Measurements from ENCODE around the gene FAM200B. TPM values are rescaled to one million over a fixed set of nuclear protein-coding genes. Genes with fewer than 3 reads are reported as not detected.

Gene FAM200B
- total RNA-seq, 1 donor from 2014 or later = 34.9 TPM

DNA sequence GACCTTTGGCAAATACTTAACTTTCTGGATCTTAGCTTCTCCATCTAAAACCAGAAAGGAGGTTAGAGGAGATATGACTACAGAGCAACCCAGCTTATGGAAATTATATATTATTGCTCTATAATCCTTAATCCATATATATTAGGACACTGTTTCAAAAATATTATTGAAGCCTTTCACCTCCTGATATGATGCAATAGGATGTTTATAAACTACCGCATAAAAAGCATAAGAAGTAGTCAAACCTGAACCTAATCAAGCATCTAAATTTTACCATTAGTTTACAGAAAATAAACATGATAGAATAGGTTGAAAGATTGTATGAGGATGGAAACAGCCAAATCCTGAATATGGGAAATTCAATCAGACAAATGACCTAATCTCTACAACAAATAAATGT is 5.6 kb upstream of the FAM200B start:
- no peak overlapping the region for H3K4me3 ChIP-seq
- H3K27ac ChIP-seq = no peak overlapping the region
- TF ChIP-seq, protein P1, sequence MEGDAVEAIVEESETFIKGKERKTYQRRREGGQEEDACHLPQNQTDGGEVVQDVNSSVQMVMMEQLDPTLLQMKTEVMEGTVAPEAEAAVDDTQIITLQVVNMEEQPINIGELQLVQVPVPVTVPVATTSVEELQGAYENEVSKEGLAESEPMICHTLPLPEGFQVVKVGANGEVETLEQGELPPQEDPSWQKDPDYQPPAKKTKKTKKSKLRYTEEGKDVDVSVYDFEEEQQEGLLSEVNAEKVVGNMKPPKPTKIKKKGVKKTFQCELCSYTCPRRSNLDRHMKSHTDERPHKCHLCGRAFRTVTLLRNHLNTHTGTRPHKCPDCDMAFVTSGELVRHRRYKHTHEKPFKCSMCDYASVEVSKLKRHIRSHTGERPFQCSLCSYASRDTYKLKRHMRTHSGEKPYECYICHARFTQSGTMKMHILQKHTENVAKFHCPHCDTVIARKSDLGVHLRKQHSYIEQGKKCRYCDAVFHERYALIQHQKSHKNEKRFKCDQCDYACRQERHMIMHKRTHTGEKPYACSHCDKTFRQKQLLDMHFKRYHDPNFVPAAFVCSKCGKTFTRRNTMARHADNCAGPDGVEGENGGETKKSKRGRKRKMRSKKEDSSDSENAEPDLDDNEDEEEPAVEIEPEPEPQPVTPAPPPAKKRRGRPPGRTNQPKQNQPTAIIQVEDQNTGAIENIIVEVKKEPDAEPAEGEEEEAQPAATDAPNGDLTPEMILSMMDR (IDR thresholded peaks at IDR 0.05) = no peak
- intact Hi-C loops (cut with DNase I) = no loop called here
- H3K4me1 ChIP-seq = peaks cover under 1% of the 10 kb centered on the region in 2 donors
- no peaks in the 10 kb centered on the region for H3K36me3 ChIP-seq
- DNase-seq (ENCODE audit: low spot score in 2 of 2) = no peak
- H3K9me3 ChIP-seq = no peaks in the 10 kb centered on the region
- no peaks in the 10 kb centered on the region for H3K27me3 ChIP-seq

DNA sequence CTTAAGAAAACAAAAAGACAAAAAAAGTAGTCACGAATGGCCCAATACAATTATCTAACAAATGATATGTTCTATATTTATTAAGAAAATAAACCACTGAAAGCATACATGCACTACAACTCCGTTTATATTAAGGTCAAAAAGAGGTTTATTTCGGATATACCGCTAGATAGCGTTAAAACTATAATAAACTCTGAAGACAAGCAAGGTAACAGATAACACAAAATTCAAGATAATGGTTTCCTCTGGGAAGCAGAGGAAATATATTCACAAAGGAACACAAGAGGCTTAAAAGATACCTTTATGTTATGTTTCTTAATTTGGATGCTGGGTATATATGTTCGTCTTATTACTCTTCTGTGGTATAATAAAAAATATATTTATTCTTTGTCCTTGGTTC is 4.7 kb upstream of the FAM200B start:
- H3K36me3 ChIP-seq = no peaks in the 10 kb centered on the region
- intact Hi-C loops (cut with DNase I) = no loop called here
- no peaks in the 10 kb centered on the region for H3K27me3 ChIP-seq
- no peak overlapping the region for H3K4me3 ChIP-seq
- H3K4me1 ChIP-seq = peaks cover 2 to 4% of the 10 kb centered on the region in 2 donors
- no peaks in the 10 kb centered on the region for H3K9me3 ChIP-seq
- TF ChIP-seq, protein P1 (IDR thresholded peaks at IDR 0.05) = no peak
- DNase-seq (ENCODE audit: low spot score in 2 of 2) = no peak
- H3K27ac ChIP-seq = no peak overlapping the region

DNA sequence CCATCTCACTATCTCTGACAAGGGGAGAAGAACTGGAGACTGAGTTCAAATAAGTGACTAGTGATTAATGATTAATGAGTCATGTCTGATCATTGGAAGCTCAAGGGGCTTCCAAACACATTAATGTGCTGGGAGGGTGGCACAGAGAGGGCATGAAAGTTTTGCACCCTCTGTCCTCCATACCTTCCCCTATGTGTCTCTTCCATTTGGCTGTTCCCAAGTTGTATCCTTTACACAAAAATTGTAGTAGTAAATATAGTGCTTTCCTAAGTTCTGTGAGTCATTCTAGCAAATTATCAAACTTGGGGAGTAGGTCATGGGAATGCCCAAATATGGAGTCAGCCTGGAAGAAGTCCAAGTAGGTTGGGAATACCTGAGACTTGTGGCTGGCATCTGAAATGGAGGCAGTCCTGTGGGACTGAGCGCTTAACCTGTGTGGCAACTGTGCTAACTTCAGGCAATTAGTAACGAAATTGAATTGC is 4.1 kb upstream of the FAM200B start:
- TF ChIP-seq, protein P1 (IDR thresholded peaks at IDR 0.05) = no peak
- peaks cover 2 to 4% of the 10 kb centered on the region in 2 donors for H3K4me1 ChIP-seq
- H3K27ac ChIP-seq = no peak overlapping the region
- H3K4me3 ChIP-seq = no peak overlapping the region
- no peak for DNase-seq (ENCODE audit: low spot score in 2 of 2)
- H3K27me3 ChIP-seq = no peaks in the 10 kb centered on the region
- H3K36me3 ChIP-seq = no peaks in the 10 kb centered on the region
- H3K9me3 ChIP-seq = no peaks in the 10 kb centered on the region
- intact Hi-C loops (cut with DNase I) = no loop called here

DNA sequence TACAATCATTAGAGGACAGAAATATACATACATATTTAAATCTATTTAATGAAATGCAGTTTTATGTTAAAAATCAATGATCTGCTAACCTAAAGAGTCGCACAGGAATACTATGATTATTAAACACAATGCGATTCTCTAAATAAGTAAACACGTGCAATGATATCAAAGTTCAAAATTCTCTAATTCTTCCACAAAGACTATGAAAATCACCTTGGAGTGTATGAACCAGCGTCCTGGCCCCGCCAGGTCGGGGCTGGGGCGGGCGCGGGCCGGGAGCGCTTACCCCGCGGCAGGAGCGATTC is 608 bp upstream of the FAM200B start:
- Histone ChIP-seq H3K36me3 (no peaks in the 10 kb centered on the region), H3K4me1 (peaks cover 2 to 4% of the 10 kb centered on the region in 2 donors), H3K27ac (no peak overlapping the region), H3K27me3 (no peaks in the 10 kb centered on the region), H3K4me3 (peak overlapping the region; percentile 80 to 82), H3K9me3 (no peaks in the 10 kb centered on the region)
- no peak for DNase-seq (ENCODE audit: low spot score in 2 of 2)
- intact Hi-C loops (cut with DNase I) = loop anchor here (1.0 to 10.0 kb wide), 2 partner anchors 26 to 446 kb away; partner anchors contain the start of gene FBXL5
- TF ChIP-seq, protein P1 (IDR thresholded peaks at IDR 0.05) = no peak

DNA sequence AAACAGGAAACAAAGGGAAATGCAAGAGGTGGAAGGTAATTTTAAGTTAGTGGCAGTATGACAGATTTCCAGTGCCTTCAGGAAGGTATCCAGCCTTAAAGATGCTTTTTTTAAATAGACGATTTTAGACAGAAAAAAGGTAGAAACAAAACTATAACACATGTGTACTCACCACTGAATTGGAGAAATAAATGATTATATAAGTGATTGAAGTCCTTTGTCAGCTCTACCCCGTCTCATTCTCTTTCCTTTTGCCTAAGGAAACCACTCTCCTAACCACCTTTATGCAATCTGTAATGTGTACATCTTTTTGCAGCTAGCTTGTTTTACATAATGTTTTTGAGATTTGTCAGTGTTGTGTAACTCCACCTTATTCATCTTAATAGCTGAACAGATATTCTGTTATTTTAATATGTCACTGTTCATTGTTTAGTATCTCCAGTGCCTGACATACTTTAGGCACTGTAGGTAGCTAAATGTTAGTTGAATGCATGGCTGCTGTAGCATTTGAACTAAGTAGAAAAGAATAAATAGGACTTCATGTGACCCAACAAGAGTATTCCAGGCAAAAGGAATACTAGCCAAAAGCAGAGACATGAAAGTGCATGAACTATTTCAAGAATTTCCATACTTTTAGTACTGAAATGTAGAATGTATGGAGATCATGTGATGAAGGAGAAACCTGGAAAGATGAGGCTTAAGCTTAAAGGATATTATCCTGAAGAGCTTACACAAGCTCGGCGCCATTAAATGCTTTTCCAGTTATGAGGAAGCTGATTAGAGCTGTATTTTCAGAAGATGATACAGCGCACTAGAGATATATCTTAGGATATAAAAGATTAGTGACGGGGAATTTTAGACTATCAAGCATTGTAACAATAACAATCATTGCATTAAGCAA is 865 bp downstream of the FAM200B start:
- no peak for DNase-seq (ENCODE audit: low spot score in 2 of 2)
- Histone ChIP-seq H3K9me3 (no peaks in the 10 kb centered on the region), H3K4me1 (peaks cover 2 to 4% of the 10 kb centered on the region in 2 donors), H3K36me3 (peaks cover 4 to 13% of the 10 kb centered on the region in 2 donors), H3K4me3 (peak overlapping the region; percentile 80 to 82), H3K27me3 (no peaks in the 10 kb centered on the region), H3K27ac (peak overlapping the region; percentile 85 to 96)
- intact Hi-C loops (cut with DNase I) = loop anchor here (2.0 to 10.0 kb wide), 2 partner anchors 204 to 448 kb away; no protein-coding TSS in a partner anchor
- TF ChIP-seq, protein P1 (IDR thresholded peaks at IDR 0.05) = no peak

All from ascending aorta (tissue), 2 donors.